T-helper 22 cell (primary cell): ENCODE measurements around the gene HERC4.
A peak's percentile ranks its signal among the peaks of the same experiment; 100 is the strongest.

Source experiments
- DNase-seq: peaks from one replicate; pipeline ENCODE4 v3.0.0-alpha.2; 2020; ENCODE audit warnings: low read depth

HERC4 gene

DNA sequence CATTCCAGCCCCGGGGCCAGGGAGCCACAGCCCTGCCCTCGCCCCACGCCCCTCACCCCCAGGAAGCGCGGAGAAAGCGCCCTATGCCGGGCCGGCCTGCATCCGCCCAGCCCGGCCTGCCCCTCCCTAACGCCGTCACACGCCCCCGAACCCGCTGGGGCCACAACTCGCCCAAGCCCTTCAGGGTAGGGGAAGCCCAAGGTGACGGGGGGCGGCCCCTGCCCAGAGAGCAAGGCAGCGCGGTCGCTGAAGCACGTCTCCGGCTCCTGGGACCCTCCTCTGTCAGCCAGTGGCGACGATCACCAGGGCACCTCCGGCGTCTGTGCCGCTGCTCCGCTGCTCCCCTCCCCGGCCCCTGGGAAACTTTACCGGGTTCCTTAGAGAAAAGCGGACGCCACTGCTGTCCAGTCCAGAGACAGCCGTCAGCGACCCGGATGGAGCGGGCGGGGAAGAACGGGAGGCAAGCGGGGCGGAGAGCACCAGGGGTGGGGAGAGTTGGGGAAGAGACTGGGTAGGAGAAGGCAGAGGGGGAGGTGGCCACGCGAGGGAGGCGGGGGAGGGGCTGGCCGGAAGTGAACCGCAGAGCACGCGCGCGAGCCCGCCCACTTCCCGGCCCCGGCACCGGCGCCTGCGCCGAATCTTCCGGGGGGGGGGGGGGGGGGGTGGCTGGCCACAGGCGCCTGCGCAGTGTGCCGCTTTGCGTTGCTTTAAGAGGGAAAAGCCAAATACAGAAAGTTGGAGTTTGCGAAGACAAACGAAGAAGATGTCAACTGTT is at the start of gene HERC4:
Gene HERC4 (minus strand): TSS at position 509 of the 775 bp plus-strand sequence. CDS start 2,175 bp downstream, outside the sequence.
- DNase-seq = peak; percentile 90

- no peak for DNase-seq
These were observed 49.6 kb upstream of the HERC4 start for GRCh38 chr10:68124718-68125117.

- DNase-seq = no peak
These were observed 46.8 kb upstream of the HERC4 start for GRCh38 chr10:68121852-68122251.

DNA sequence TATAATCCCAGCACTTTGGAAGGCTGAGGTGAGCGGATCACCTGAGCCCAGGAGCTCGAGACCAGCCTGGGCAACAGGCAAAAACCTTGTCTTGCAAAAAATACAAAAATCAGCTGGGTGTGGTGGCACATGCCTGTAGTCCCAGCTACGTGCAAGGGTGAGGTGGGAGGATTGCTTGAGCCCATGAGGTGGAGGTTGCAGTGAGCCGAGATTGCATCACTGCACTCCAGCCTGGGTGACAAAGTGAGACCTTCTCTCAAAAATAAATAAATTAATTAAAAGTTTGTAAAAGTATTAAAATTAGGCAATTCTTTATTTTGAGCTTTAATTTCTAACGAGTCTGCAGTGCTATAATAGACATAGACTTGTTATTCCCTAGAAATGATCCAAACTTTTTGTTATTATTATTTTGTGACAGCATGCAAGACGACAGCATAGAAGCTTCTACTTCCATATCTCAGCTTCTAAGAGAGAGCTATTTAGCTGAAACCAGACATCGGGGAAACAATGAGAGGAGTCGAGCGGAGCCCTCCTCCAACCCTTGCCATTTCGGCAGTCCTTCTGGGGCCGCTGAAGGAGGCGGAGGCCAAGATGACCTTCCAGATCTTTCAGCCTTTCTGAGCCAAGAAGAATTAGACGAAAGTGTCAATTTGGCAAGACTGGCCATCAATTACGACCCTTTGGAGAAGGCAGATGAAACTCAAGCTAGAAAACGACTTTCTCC is 46.1 kb upstream of the HERC4 start:
- no peak for DNase-seq

- DNase-seq = no peak
These were observed 43.6 kb upstream of the HERC4 start for GRCh38 chr10:68118657-68119056.

DNA sequence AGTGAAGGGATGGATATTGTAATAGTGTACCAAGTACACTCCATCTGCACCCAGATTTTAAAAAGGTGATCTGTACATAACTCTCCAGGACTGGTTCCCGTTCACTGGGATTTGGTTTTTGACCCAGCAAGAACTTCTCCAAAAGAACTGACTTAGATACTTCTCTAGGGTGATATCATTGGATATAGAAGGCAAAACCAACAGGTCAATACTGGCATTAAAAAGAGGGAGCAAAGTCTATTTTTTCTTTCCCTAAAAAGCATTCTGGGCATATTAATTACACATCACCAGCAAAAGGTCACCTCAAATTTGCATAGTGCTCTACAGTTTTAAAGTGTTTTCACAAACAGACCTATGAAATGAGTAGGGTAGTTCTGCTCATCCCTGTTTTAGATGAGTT is 37.8 kb upstream of the HERC4 start:
- no peak for DNase-seq

DNA sequence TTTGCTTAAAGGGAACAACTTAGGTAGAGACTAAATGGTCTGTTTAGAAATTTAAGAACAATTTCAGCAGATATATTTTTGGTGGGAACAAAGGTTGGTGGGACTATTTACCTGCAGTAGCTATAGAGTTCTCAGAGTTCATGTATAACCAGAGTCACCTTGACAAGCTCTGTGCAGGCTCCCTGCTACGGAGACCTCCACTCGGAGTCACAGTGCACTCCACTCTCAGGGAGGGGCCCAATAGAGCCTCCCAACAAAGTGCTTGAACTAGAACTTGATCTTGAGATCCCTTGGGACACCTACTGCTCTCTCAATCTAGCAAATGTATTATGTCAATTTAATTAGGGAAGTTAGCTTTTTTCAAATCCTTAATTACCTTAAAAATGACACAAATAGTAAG is 36.5 kb upstream of the HERC4 start:
- no peak for DNase-seq

GRCh38 chr10:68110027-68110426 is 34.9 kb upstream of the HERC4 start:
- no peak for DNase-seq

GRCh38 chr10:68109331-68109730 is 34.2 kb upstream of the HERC4 start, which contains the start of gene MYPN:
Gene MYPN (plus strand): TSS chr10:68109488. CDS start chr10:68121439, 11,951 bp downstream.
- DNase-seq = no peak

DNA sequence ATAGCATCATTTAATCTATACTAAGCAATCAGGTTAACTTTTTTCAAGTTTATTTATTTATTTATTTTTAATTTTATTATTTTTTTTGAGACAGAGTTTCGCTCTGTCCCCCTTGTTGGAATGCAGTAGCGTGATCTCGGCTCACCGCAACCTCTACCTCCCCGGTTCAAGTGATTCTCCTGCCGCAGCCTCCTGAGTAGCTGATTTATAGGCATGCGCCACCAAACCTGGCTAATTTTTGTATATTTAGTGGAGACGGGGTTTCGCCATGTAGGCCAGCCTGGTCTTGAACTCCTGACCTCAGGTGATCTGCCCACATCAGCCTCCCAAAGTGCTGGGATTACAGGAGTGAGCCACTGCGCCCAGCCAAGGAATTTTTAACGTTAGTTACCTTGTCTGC is 33.6 kb upstream of the HERC4 start:
- no peak for DNase-seq

- DNase-seq = no peak
These were observed 33.0 kb upstream of the HERC4 start for GRCh38 chr10:68108051-68108450.

- DNase-seq = no peak
These were observed 32.6 kb upstream of the HERC4 start for GRCh38 chr10:68107651-68108050.

- no peak for DNase-seq
These were observed 31.6 kb upstream of the HERC4 start for GRCh38 chr10:68106656-68107055.

DNA sequence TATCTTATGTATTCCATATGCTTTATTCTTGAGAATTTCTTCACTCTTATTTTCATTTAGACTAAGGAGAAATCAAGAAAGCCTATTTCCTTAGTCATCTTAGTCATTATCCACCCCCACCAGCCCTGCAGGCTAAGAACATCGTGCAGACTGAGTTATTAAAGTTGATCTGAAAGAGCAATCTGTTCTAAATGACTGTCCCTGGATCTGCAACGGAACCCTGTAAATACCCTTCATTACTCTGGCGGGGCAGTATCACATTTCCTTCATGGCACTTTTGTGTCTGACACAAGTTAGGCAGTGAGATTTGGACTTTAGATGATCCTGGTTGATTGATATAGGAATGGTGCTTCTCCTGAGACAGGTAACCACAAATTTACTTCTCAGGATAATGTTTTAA is 30.7 kb upstream of the HERC4 start:
- no peak for DNase-seq

DNA sequence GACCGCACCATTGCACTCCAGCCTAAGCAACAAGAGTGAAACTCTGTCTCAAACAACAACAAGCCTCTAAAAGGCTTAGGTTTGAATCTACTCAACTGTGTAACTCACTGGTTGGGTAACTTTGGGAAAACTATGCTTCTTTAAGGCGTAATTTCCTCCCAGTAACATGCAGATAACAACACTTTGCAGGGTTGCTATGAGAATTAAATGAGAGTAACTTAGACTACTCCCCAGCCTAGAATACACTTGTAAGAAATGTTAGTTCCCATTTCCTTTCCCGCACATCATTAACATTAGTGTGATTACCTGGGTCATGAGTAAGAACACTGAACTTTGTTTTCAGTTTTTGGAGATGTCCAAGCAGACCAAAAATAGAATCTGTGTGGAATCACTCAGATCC is 28.8 kb upstream of the HERC4 start:
- no peak for DNase-seq

- no peak for DNase-seq
These were observed 28.3 kb upstream of the HERC4 start for GRCh38 chr10:68103261-68103878.

GRCh38 chr10:68101066-68101465 is 26.0 kb upstream of the HERC4 start:
- DNase-seq = no peak

DNA sequence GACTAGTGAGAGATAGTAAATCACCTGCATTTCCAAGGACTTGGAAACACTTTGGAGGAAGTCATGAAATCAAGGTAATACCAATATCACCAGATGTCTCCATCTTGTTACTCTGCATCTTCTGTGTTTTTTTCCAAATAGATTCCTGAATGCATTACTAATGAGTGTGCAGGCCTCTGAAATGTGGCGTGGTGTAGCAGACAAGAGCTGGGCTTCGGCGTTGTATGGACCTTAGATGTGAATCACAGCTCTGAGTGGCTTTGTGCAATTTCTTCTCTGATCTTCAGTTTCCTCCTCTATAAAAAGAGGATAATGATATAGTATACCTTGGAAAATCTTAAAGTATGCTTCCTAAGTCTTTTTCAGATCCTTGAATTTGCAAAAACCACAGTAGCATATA is 24.7 kb upstream of the HERC4 start:
- DNase-seq = no peak

- DNase-seq = no peak
These were observed 21.9 kb upstream of the HERC4 start for GRCh38 chr10:68096913-68097516.

DNA sequence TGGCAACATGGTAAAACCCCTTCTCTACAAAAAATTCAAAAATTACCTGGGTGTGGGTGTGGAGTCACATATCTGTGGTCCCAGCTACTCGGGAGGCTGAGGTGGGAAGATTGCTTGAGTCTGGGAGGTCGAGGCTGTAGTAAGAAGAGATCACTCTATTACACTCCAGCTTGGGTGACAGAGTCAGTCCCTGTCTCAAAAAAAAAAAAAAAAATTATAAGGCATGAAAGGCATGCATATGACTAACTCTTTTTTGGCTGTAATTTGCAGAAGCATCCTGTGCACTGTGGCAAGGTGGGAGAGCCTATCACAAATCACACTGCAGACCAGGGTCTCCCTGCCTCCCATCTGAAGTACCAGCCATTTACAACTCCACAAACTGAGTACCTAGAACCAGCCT is 20.1 kb upstream of the HERC4 start:
- DNase-seq = no peak

GRCh38 chr10:68092512-68092911 is 17.4 kb upstream of the HERC4 start:
- no peak for DNase-seq

- no peak for DNase-seq
These were observed 15.5 kb upstream of the HERC4 start for GRCh38 chr10:68090586-68090985.

DNA sequence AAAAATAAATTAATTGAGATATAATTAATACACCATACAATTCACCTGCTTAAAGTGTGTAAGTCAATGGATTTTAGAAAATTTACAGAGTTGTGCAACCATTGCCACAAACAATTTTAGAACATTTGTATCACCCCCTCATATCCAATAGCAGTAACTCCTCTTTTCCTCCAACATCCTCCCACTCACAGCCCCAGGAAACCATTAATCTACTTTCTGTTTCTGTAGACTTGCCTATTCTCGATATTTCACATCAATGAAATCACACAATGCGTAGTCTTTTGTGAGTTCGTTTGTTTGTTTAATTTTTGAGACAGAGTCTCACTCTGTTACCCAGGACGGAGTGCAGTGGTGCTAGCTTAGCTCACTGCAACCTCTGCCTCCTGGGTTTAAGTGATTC is 13.7 kb upstream of the HERC4 start:
- no peak for DNase-seq
